Thymus (tissue), 14 donors: Measurements from ENCODE around the gene ABHD18. TPM values are rescaled to one million over a fixed set of nuclear protein-coding genes. Genes with fewer than 3 reads are reported as not detected.
"Not testable (repeated sequence)": the region's sequence is repeated elsewhere in the genome, so short reads cannot be mapped to it uniquely, and the experiment has no call there.

ENCODE experiments used
- DNase-seq, 9 donors: peaks; one replicate each; pipeline ENCODE4 v3.0.0-alpha.2; 2013; ENCODE audit warnings: low spot score in 9 of 9, low read depth in 6 of 9, missing footprints in 1 of 9
- H3K27ac ChIP-seq, 2 donors: one replicate each; pipeline ENCODE4 v1.5.1; 2013; ENCODE audit warnings: control low read depth in 1 of 2, low read depth in 1 of 2, low read length in 1 of 2, mild to moderate bottlenecking in 1 of 2, moderate library complexity in 1 of 2
- H3K27me3 ChIP-seq, 2 donors: one replicate each; pipeline ENCODE4 v1.5.1; 2013; ENCODE audit warnings: low read length in 1 of 2; ENCODE audit not compliant: control insufficient read depth in 2 of 2, insufficient read depth in 1 of 2
- H3K36me3 ChIP-seq, 2 donors: one replicate each; pipeline ENCODE4 v1.5.1; 2013; ENCODE audit warnings: low read length in 1 of 2, mild to moderate bottlenecking in 1 of 2, moderate library complexity in 1 of 2; ENCODE audit not compliant: control insufficient read depth in 2 of 2, insufficient read depth in 2 of 2
- H3K4me1 ChIP-seq, 2 donors: one replicate each; pipeline ENCODE4 v1.5.1; 2013; ENCODE audit warnings: low read length in 2 of 2; ENCODE audit not compliant: control insufficient read depth in 2 of 2, insufficient read depth in 2 of 2
- H3K4me3 ChIP-seq, 2 donors: one replicate each; pipeline ENCODE4 v1.5.1; 2013; ENCODE audit warnings: low read length in 2 of 2, control low read depth in 1 of 2, mild to moderate bottlenecking in 1 of 2
- H3K9me3 ChIP-seq, 2 donors: one replicate each; pipeline ENCODE4 v1.5.1; 2013; ENCODE audit warnings: low read length in 1 of 2, mild to moderate bottlenecking in 1 of 2; ENCODE audit not compliant: control insufficient read depth in 2 of 2, insufficient read depth in 1 of 2
- WGBS: extraction: QIAGEN DNeasy Blood & Tissue Kit; methylation state at CpG from one replicate; pipeline ENCODE4 v1.1.7; 2013; 5-methylcytosine and 5-hydroxymethylcytosine counted together
- long read RNA-seq, 10 donors: transcript quantifications; one replicate each; lab custom pipeline, GENCODE V29; 2026
- polyA plus RNA-seq: library from polyadenylated mRNA; stranded (reverse); fragments of 200-250 nt; gene quantifications from one replicate; pipeline ENCODE4 v1.2.3, GENCODE V29; 2013
- total RNA-seq: library from RNA; stranded (reverse); fragments of 120-200 nt; gene quantifications from one replicate; pipeline ENCODE4 v1.2.4, GENCODE V29; 2013
- donor health status: healthy.

ABHD18 gene
- 13.3 TPM for total RNA-seq
- polyA plus RNA-seq = 12.2 TPM
- long read RNA-seq, donor 1 = 0 reads
- long read RNA-seq, donor 2 = 0 reads
- long read RNA-seq, donor 3, partial matches to known transcripts = 5 of 5 reads
- long read RNA-seq, donor 3, other reads (novel, unspliced or antisense) = 0 of 5 reads
- long read RNA-seq, donor 4 = 0 reads
- long read RNA-seq, donor 5, full-length matches to known transcripts = 2 of 2 reads
- long read RNA-seq, donor 5, partial matches to known transcripts = 0 of 2 reads
- long read RNA-seq, donor 5, other reads (novel, unspliced or antisense) = 0 of 2 reads
- long read RNA-seq, donor 6 = 0 reads
- long read RNA-seq, donor 7 = 0 reads
- long read RNA-seq, donor 8 = 0 reads
- long read RNA-seq, donor 9 = 0 reads
- long read RNA-seq, donor 10 = 0 reads

DNA sequence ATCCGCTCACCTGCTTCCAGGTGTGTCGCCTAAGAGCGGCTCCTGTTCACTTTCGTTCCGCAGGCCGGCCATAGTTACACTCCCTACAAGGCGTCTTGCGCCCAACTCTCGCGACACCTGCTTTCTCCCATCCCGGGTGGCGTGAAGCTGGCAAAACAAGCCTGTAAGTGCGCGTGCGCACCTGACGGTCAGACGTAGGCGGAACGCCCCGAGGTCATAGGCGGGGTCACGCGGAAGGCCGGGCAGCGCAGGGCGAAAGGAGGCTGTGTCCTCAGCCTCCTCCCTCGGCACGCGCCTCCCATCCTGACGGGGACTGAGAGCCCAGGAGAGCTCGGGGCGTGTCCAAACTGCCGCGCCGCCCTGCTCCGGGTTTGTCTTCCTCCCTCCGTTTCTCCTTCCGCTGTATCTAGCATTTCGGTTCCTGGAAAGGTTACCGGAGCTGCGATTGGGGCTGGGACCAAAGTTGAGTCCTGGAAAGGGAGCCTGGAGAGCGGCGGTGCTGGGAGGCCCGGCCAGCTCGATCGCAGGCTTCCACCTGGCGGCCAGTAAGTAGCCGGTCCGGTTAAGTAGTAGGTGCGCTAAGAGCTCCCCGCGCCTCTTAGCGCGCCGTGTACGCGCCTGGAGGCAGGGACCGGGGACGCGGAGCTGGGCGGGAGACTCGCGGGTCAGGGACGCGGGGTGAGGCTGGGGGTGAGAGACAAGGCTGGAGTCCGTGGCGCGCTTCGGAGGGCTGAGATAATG is at the start of gene ABHD18, which contains the start of gene MFSD8:
Gene ABHD18 (plus strand): TSS at position 345 of the 741 bp plus-strand sequence. CDS start 17,550 bp downstream, outside the sequence.
Gene MFSD8 (minus strand): TSS at position 112 of the 741 bp plus-strand sequence. CDS start 40 bp downstream, at position 72.
- WGBS = under 1% methylated on average over 69 of the region's 69 CpGs

DNA sequence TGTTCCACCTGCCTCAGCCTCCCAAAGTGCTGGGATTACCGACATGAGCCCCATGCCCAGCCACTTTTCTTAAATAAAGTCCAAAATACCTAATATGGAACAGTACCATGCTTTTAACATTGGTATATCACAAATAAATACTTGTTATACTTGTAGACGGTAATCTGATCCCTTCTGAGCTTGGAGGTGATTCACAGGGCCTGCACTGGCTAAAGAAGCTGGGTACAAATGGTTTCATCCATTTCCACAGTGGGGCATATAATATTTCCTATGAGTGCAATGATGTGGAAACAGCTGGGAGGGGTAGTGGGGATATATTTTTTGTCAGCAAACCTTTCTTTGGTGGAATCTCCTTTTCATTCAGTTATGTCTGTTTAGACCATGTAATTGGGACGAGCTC is 48.7 kb upstream of the ABHD18 start:
- no peaks in the 10 kb centered on the region for H3K4me1 ChIP-seq
- no peaks in the 10 kb centered on the region for H3K27me3 ChIP-seq
- H3K36me3 ChIP-seq = peaks cover 10 to 22% of the 10 kb centered on the region in 2 donors
- WGBS = 97% methylated on average over 3 of the region's 3 CpGs
- no peak overlapping the region for H3K4me3 ChIP-seq
- no peak for DNase-seq
- no peaks in the 10 kb centered on the region for H3K9me3 ChIP-seq
- no peak overlapping the region for H3K27ac ChIP-seq

More for the DNA sequence above, at the start of gene ABHD18, which contains the start of gene MFSD8:
- Histone ChIP-seq H3K27me3 (no peaks in the 10 kb centered on the region), H3K4me3 (peak within 1 kb of the TSS; percentile 73 to 97), H3K4me1 (peaks cover 0 to 4% of the 10 kb centered on the region in 2 donors), H3K27ac (peak within 1 kb of the TSS; percentile 96 to 97), H3K36me3 (peaks cover 0 to 2% of the 10 kb centered on the region in 2 donors), H3K9me3 (no peaks in the 10 kb centered on the region)
- peak; percentile 95 to 99 (median 98) for DNase-seq

DNA sequence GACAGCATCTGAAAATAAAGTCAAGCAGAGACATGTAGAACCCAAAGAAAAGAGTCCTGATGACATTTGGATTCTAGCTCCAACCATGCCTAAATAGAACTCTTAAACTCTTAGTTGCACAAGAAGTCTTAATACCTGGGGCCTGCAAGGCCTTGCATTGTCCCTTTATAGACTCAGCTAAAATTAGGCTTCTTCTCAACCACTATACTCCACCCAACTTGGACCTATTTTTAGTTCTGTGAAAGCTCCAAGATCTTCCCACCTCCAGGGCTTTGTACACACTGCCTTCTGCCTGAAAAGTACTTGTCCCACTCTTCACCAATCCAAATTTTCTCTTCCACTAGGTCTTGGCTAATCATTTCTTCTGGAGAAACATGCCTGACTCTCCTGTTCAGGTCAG is 48.1 kb upstream of the ABHD18 start:
- Histone ChIP-seq H3K4me3 (no peak overlapping the region), H3K9me3 (no peaks in the 10 kb centered on the region), H3K36me3 (peaks cover 10 to 25% of the 10 kb centered on the region in 2 donors), H3K4me1 (no peaks in the 10 kb centered on the region), H3K27ac (no peak overlapping the region), H3K27me3 (no peaks in the 10 kb centered on the region)
- DNase-seq = no peak

DNA sequence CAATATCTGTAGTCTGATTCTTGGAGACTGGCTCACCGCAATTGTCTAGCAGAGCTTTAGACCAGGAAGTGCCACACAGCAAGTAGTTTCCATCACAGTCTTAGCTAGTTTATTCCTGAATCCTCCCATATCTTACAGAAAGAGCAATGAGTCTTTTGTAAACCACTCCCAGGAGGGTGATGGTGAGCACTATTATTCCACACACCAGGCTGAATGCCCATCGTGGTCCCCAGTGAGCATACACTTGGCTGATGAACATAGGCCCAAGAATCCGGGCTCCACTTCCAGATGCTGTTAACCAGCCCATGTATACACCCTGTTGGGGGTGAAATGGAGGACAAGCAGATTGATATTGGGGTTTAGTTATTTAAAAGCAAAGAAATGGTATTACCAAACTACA is 44.7 kb upstream of the ABHD18 start:
- no peaks in the 10 kb centered on the region for H3K27me3 ChIP-seq
- peaks cover 10 to 27% of the 10 kb centered on the region in 2 donors for H3K36me3 ChIP-seq
- no peak for DNase-seq
- no peaks in the 10 kb centered on the region for H3K9me3 ChIP-seq
- H3K4me1 ChIP-seq = no peaks in the 10 kb centered on the region
- H3K27ac ChIP-seq = no peak overlapping the region
- H3K4me3 ChIP-seq = no peak overlapping the region
- WGBS = 98% methylated on average over 3 of the region's 3 CpGs

DNA sequence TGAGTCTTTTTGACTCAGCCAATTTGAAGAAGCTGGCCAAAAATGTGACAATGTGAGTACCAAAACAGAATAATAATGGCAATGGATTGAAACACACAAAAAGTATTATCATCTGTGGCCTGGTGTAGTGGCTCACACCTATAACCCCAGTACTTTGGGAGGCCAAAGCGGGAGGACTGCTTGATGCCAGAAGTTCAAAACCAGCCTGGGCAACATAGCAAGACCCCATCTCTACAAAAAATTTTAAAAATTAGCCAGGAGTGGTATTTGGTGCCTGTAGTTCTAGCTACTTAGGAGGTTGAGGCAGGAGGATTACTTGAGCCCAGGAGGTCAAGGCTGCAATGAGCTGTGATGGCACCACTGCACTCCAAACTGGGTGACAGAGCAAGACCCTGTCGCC is 43.0 kb upstream of the ABHD18 start:
- WGBS = 100% methylated on average over 2 of the region's 2 CpGs
- Histone ChIP-seq H3K36me3 (peaks cover 11 to 33% of the 10 kb centered on the region in 2 donors), H3K4me3 (no peak overlapping the region), H3K4me1 (no peaks in the 10 kb centered on the region), H3K9me3 (no peaks in the 10 kb centered on the region), H3K27me3 (no peaks in the 10 kb centered on the region), H3K27ac (no peak overlapping the region)
- no peak for DNase-seq

DNA sequence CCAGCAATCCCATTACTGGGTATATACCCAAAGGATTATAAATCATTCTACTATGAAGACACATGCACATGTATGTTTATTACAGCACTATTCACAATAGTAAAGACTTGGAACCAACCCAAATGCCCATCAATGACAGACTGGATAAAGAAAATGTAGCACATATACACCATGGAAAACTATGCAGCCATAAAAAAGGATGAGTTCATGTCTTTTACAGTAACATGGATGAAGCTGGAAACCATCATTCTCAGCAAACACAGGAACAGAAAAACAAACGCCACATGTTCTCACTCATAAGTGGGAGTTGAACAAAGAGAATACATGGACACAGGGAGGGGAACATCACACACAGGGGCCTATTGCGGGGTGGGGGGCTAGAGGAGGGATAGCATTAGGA is 39.5 kb upstream of the ABHD18 start:
- not testable (repeated sequence) for H3K9me3 ChIP-seq, H3K4me1 ChIP-seq, H3K4me3 ChIP-seq, DNase-seq, H3K27me3 ChIP-seq, H3K27ac ChIP-seq
- peaks cover 10 to 22% of the 10 kb centered on the region in 2 donors for H3K36me3 ChIP-seq
- 100% methylated on average over 2 of the region's 2 CpGs for WGBS

DNA sequence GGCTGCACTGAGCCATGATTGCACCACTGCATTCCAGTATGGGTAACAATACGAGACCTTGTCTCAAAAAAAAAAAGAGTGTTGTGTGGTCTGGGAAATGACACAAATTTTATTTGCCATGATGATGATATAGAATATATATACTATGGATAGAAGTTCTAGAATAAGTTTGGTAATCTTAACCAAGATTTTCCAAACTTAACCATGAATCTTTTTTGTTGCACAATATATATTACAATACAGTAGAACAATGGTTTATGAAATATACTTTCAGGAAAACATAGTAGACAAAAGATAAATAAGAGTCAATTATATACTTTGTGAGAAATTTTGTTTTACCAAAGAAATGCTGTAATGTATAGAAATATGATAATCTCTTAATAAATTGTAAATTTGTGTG is 35.0 kb upstream of the ABHD18 start:
- no peak for DNase-seq
- Histone ChIP-seq H3K4me3 (no peak overlapping the region), H3K27ac (no peak overlapping the region), H3K9me3 (no peaks in the 10 kb centered on the region), H3K27me3 (no peaks in the 10 kb centered on the region), H3K4me1 (no peaks in the 10 kb centered on the region), H3K36me3 (peaks cover 5 to 10% of the 10 kb centered on the region in 2 donors)
- WGBS = 98% methylated on average over 1 of the region's 1 CpG

DNA sequence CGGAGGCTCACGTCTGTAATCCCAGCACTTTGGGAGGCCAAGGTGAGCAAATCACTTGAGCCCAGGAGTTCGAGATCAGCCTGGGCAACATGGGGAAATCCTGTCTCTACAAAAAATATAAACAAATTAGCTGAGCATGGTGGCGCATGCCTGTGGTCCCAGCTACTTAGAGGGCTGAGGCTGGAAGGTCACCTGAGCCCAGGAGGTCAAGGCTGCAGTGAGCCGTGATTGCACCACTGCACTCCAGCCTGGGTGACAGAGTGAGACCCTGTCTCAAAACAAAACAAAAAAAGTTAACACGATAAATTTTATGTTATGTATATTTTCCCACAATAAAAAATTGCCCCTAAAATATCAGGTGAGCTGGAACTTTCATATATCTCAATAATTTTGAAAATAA is 33.4 kb upstream of the ABHD18 start:
- WGBS = 97% methylated on average over 6 of the region's 6 CpGs
- not testable (repeated sequence) for DNase-seq, H3K4me1 ChIP-seq, H3K9me3 ChIP-seq, H3K27me3 ChIP-seq, H3K4me3 ChIP-seq, H3K27ac ChIP-seq, H3K36me3 ChIP-seq

DNA sequence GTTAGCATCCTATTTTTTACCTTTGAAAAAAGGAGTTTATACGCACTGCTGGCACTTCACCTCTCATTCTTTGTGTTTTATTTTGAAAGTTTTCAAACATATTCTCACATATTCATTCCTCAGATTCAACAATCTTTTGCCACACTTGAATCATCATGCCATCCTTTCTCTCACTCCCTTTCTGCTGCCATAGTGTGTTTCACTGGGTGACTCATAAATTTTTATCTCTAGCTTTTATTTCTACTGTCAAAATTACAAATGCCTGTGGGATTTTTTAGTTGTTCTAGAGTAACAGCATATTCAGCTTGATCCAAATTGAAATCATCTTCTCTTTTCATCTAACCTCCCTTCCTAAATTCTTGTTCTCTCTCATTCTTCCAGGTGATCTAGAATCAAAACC is 28.2 kb upstream of the ABHD18 start:
- H3K36me3 ChIP-seq = peaks cover 0 to 4% of the 10 kb centered on the region in 2 donors
- no peaks in the 10 kb centered on the region for H3K4me1 ChIP-seq
- 98% methylated on average over 1 of the region's 1 CpG for WGBS
- H3K9me3 ChIP-seq = no peaks in the 10 kb centered on the region
- no peaks in the 10 kb centered on the region for H3K27me3 ChIP-seq
- no peak overlapping the region for H3K27ac ChIP-seq
- H3K4me3 ChIP-seq = no peak overlapping the region
- no peak for DNase-seq
